Naive thymus-derived CD8-positive, alpha-beta T cell (primary cell): Measurements from ENCODE around the gene PRM3. TPM values are rescaled to one million over a fixed set of nuclear protein-coding genes. Genes with fewer than 3 reads are reported as not detected.
"Not testable (repeated sequence)": the region's sequence is repeated elsewhere in the genome, so short reads cannot be mapped to it uniquely, and the experiment has no call there.

ENCODE experiments used
- ATAC-seq, 2 donors: fragments of 150-1000 bp; cut with Tn5 transposase in 1 of 2; sonication (Bioruptor Pico), chemical (Tn5 transposase) in 1 of 2; 1 replicate in 1 of 2; 2 replicates in 1 of 2; pipeline ENCODE4 v1.10.0; 2021; ENCODE audit warnings: mild to moderate bottlenecking in 2 of 2, moderate library complexity in 2 of 2
- POLR2A ChIA-PET: fragments of 350-600 bp; sonication (Branson Sonifier 250); formaldehyde crosslinking; loops from one replicate; lab custom pipeline; 2021; ENCODE audit warnings: antibody characterized with exemption; lab: Charles Lee
- DNase-seq, 10 donors: peaks; one replicate each; pipeline versions ENCODE4 v3.0.0 to v3.0.0-alpha.2; 2020 to 2022
- H3K27ac Mint-ChIP-seq, 10 donors: one replicate each; pipeline ENCODE4 v1.8.0; 2020 to 2022; ENCODE audit warnings: mild to moderate bottlenecking in 10 of 10, mixed read lengths in 10 of 10, moderate library complexity in 4 of 10, inconsistent platforms in 1 of 10
- H3K27me3 Mint-ChIP-seq, 5 donors: one replicate each; pipeline ENCODE4 v1.8.0; 2021 to 2022; ENCODE audit warnings: mixed read lengths in 5 of 5
- H3K36me3 Mint-ChIP-seq, 3 donors: one replicate each; pipeline ENCODE4 v1.8.0; 2020 to 2022; ENCODE audit warnings: mixed read lengths in 3 of 3, mild to moderate bottlenecking in 2 of 3, inconsistent platforms in 1 of 3
- H3K4me1 Mint-ChIP-seq, 4 donors: one replicate each; pipeline ENCODE4 v1.8.0; 2021 to 2022; ENCODE audit warnings: mixed read lengths in 4 of 4
- H3K4me3 Mint-ChIP-seq, 10 donors: one replicate each; pipeline ENCODE4 v1.8.0; 2020 to 2022; ENCODE audit warnings: mild to moderate bottlenecking in 10 of 10, mixed read lengths in 10 of 10, moderate library complexity in 6 of 10, inconsistent platforms in 1 of 10
- H3K9me3 Mint-ChIP-seq, 9 donors: one replicate each; pipeline ENCODE4 v1.8.0; 2020 to 2022; ENCODE audit warnings: mixed read lengths in 9 of 9, mild to moderate bottlenecking in 3 of 9, inconsistent platforms in 1 of 9, moderate library complexity in 1 of 9
- polyA plus RNA-seq, 3 donors: library from polyadenylated mRNA; unstranded; fragments of 300-500 nt; fragmentation: Illumina TruSeq; gene quantifications; one replicate each; pipeline ENCODE4 v1.2.3, GENCODE V29; 2021
- total RNA-seq, 8 experiments: library from RNA in 2 of 8; stranded (reverse) in 2 of 8; gene quantifications; one replicate each; pipeline ENCODE4 v1.2.3 and lab custom pipeline; 2021 to 2026

PRM3 gene
- total and polyA plus RNA-seq, 5 experiments from 2014 or later, result not detected

DNA sequence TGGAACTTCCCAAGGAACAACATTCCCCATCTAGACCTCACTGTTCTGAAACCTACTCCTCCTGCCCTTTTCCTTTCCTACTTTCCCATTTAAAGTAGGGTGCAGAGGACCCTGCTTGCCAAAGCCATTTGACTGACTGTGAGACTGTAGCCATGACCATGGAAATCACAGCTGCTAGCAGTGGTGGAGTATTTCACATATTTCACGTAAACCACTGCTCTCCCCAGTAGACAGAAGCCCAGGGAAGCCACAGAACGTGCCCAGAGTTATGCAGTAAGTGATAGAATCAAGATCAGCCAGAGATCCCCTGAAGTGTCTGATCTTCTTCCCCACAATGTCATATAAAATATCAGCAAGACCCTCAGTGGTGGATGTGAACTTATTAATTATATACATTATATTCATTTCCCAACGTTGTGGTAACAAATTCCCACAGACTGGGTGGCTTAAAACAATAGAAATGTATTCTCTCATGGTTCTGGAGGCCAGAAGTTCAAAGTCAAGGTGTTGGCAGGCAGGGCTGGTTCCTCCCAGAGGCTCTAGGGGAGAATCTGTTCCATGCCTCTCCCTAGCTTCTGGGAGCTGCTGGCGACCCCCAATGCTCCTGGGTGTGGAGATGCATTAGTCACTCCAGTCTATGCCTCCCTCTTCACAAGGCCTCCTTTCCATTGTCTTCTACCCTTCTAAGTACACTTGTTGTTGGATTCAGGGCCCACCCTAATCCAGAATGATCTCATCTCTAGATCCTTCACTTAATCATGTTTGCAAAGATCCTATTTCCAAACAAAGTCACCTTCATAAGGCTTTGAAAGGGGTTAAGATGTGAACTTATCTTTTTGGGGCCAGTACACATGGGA, 28.4 kb upstream of the PRM3 start:
- POLR2A ChIA-PET, result interaction anchor here (1.3 kb wide), 1 partner anchor 12 kb away, joined by 3 read pairs; no protein-coding TSS in a partner anchor
- DNase-seq, result no peak
- H3K9me3 Mint-ChIP-seq, result no peaks in the 10 kb centered on the region
- H3K27me3 Mint-ChIP-seq, result peaks cover 0 to 2% (median 0%) of the 10 kb centered on the region in 5 donors
- no peak overlapping the region for H3K4me3 Mint-ChIP-seq
- ATAC-seq, result no peak
- H3K36me3 Mint-ChIP-seq, result no peaks in the 10 kb centered on the region
- H3K27ac Mint-ChIP-seq, result peak overlapping the region in 5 of 10 donors; percentile 10 to 73 (median 50)
- peaks cover 12 to 42% (median 26%) of the 10 kb centered on the region in 4 donors for H3K4me1 Mint-ChIP-seq

DNA sequence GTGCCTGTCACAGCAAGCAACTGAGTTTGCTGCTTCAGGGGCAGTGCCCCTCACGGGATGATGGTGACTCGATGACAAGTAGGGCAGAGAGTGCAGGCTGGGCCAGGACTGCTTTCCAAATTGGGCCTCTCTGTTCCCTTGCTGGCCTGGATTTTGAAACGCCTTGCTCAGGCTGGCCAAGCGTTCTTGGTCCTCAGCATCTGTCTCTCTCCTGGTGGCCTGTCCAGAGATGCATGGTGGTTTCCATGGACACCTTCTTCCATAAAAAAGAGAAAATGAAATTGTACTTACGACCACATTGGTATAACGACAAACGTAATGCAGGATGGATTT, 27.1 kb upstream of the PRM3 start:
- no peaks in the 10 kb centered on the region for H3K36me3 Mint-ChIP-seq
- no peak for ATAC-seq
- peaks cover 0 to 2% (median 0%) of the 10 kb centered on the region in 5 donors for H3K27me3 Mint-ChIP-seq
- H3K4me1 Mint-ChIP-seq, result peaks cover 14 to 46% (median 31%) of the 10 kb centered on the region in 4 donors
- no peak overlapping the region for H3K4me3 Mint-ChIP-seq
- H3K27ac Mint-ChIP-seq, result no peak overlapping the region
- POLR2A ChIA-PET, result interaction anchor here (0.7 kb wide), 1 partner anchor 8 kb away, joined by 4 read pairs; no protein-coding TSS in a partner anchor
- no peaks in the 10 kb centered on the region for H3K9me3 Mint-ChIP-seq
- DNase-seq, result no peak

DNA sequence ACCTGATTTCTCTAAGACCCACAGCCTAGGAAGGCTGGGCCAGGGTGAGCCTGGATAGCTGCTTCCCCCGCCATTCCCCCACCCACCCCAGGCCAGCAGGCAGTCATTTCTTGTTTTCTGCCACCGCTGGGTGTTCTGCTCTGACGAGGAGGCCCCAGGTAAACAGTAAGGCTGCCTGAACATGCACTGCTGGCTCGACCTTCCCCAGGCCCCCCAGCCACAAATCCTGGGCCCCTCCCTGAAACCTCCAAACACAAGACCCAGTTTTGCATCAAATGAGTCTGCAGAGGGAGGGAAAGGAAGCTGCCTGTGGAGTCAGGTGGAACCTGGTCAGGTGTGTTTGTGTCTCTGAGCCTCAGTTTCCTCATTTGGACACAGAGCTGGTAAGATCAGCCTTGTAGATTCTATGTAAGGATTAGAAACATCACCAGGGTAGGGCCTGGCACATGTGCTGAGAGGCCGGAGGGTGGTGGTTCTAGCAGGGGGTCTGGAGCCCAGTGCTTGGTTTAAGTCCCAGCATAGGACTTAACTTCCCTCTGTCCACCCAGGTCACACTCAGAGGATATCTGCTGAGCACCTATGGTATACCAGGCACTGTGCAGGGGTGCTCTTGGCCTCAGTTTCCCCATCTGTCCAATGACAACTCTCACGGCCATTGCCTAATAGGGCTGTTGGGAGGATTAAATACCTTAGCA, 26.6 kb upstream of the PRM3 start:
- POLR2A ChIA-PET, result interaction anchor here (0.7 to 4.1 kb wide), 4 partner anchors 8 to 44 kb away, joined by 4 to 65 read pairs (median 18); partner anchors contain the start of gene SOCS1
- peaks cover 0 to 2% (median 0%) of the 10 kb centered on the region in 5 donors for H3K27me3 Mint-ChIP-seq
- peaks cover 14 to 44% (median 31%) of the 10 kb centered on the region in 4 donors for H3K4me1 Mint-ChIP-seq
- no peak for ATAC-seq
- no peak overlapping the region for H3K4me3 Mint-ChIP-seq
- no peaks in the 10 kb centered on the region for H3K36me3 Mint-ChIP-seq
- no peak for DNase-seq
- H3K27ac Mint-ChIP-seq, result peak overlapping the region in 1 of 10 donors; percentile 57
- H3K9me3 Mint-ChIP-seq, result no peaks in the 10 kb centered on the region

DNA sequence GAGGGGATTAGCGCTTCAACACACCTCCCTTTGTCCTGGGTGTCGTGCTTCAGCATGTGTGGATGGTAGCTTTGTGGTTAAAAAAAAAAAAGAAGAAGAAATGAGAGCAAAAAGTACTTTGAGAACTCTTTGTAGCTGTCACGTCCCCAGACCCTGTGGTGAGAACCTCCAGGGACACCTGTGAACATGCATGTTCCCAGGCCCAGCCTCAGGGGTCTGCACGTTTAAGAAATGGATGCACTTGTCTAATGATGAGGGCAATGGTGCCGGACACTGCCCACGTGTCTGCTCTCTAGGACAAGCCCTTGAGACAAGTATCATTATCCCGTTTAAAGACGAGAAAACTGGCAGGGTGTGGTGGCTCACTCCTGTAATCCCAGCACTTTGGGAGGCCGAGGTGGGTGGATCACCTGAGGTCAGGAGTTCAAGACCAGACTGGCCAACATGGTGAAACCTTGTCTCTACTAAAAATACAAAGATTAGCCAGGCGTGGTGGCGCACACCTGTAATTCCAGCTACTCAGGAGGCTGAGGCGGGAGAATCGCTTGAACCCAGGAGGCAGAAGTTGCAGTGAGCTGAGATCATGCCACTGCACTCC, 25.6 kb upstream of the PRM3 start:
- H3K36me3 Mint-ChIP-seq, H3K9me3 Mint-ChIP-seq, H3K27me3 Mint-ChIP-seq: not testable (repeated sequence)
- Mint-ChIP-seq H3K4me3 (peak overlapping the region; percentile 32 to 82 (median 72)), H3K27ac (peak overlapping the region in 9 of 10 donors; percentile 44 to 93 (median 83)), H3K4me1 (peaks cover 12 to 49% (median 33%) of the 10 kb centered on the region in 4 donors)
- ATAC-seq (peak in 1 of 2 donors; percentile 14), DNase-seq (peak in 3 of 10 donors; percentile 16 to 55 (median 47))
- POLR2A ChIA-PET, result interaction anchor here (0.7 to 4.1 kb wide), 9 partner anchors 11 to 63 kb away, joined by 3 to 65 read pairs (median 13); partner anchors contain the start of genes RMI2 and SOCS1

DNA sequence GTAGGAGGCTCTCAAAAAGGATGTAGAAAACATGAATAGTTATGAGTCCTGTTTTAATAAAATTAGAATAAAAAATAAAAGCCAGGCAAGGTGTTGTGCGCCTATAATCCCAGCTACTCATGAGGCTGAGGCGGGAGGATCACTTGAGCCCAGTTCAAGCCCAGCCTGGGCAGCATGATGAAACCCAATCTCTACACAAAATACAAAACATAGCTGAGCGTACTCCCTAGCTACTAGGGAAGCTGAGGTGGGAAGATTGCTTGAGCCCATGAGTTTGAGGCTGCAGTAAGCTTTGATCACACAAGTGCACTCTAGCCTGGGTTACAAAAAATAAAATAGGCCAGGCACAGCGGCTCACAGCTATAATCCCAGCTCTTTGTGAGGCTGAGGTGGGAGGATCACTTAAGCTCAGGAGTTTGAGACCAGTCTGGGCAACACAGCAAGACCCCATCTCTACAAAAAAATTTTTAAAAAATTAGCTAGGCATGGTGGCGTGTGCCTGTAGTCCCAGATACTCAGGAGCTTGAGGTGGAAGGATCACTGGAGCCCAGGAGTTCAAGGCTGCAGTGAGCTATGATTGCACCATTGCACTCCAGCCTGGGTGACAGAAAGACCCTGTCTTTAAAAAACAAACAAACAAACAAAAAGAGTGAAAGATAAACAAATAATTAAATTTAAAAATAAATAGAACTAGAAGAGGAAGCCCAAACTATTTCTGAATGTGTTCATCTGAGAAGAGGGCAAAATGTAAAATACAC, 24.9 kb upstream of the PRM3 start:
- ATAC-seq (no peak), DNase-seq (no peak)
- H3K9me3 Mint-ChIP-seq, result no peaks in the 10 kb centered on the region
- peak overlapping the region; percentile 67 to 86 (median 76) for H3K4me3 Mint-ChIP-seq
- H3K4me1 Mint-ChIP-seq, result peaks cover 12 to 54% (median 41%) of the 10 kb centered on the region in 4 donors
- peaks cover 0 to 2% (median 0%) of the 10 kb centered on the region in 5 donors for H3K27me3 Mint-ChIP-seq
- POLR2A ChIA-PET, result interaction anchor here (0.7 to 4.1 kb wide), 13 partner anchors 12 to 73 kb away, joined by 3 to 65 read pairs (median 8); partner anchors contain the start of genes RMI2 and SOCS1
- no peaks in the 10 kb centered on the region for H3K36me3 Mint-ChIP-seq
- peak overlapping the region; percentile 61 to 93 (median 84) for H3K27ac Mint-ChIP-seq

DNA sequence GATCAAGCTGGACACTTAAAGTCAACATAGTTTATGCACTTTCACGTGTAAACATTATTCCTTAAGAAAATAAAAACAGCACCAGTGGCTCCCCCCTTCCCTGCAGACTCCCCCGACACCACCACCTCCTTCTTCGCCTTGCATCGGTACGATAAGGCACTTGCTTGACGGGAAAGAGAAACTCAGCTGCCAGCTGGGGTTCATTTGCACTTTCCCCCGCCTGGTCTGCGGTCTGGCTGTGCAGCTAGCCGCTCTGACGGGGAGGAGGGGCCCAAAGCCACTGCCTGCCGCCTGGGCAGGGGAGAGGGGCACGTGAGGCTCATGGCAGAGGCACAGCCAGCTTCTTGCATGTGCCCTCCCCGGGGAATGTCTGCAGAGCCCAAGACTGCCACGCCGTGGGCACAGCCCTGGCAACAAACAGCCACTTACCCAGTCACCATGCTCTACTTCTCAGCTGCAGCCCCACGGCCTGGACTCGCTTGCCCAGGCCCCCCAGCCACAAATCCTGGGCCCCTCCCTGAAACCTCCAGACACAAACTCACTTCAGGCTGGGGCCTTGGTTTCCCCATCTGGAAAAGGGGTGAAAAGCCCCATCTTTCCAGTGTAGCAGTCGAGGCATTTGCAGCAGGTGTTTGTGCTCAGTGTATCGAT, 24.2 kb upstream of the PRM3 start:
- H3K9me3 Mint-ChIP-seq, result no peaks in the 10 kb centered on the region
- H3K36me3 Mint-ChIP-seq, result no peaks in the 10 kb centered on the region
- H3K27ac Mint-ChIP-seq, result peak overlapping the region in 9 of 10 donors; percentile 65 to 92 (median 84)
- peaks cover 14 to 58% (median 47%) of the 10 kb centered on the region in 4 donors for H3K4me1 Mint-ChIP-seq
- DNase-seq, result peak; percentile 31 to 84 (median 70)
- peaks cover 0 to 3% (median 2%) of the 10 kb centered on the region in 5 donors for H3K27me3 Mint-ChIP-seq
- H3K4me3 Mint-ChIP-seq, result peak overlapping the region; percentile 66 to 86 (median 76)
- ATAC-seq, result peak; percentile 91 to 96
- POLR2A ChIA-PET, result interaction anchor here (0.9 to 4.1 kb wide), 12 partner anchors 13 to 72 kb away, joined by 3 to 65 read pairs (median 8); partner anchors contain the start of genes RMI2 and SOCS1

GRCh38 chr16:11296706-11297491, 23.5 kb upstream of the PRM3 start:
- Mint-ChIP-seq H3K4me3 (peak overlapping the region; percentile 66 to 86 (median 76)), H3K9me3 (no peaks in the 10 kb centered on the region), H3K27ac (peak overlapping the region in 9 of 10 donors; percentile 65 to 92 (median 84)), H3K27me3 (peaks cover 0 to 3% (median 2%) of the 10 kb centered on the region in 5 donors), H3K36me3 (no peaks in the 10 kb centered on the region), H3K4me1 (peaks cover 14 to 61% (median 47%) of the 10 kb centered on the region in 4 donors)
- POLR2A ChIA-PET, result interaction anchor here (1.2 to 4.1 kb wide), 10 partner anchors 13 to 72 kb away, joined by 4 to 65 read pairs (median 10); partner anchors contain the start of genes RMI2 and SOCS1
- DNase-seq (no peak), ATAC-seq (peak; percentile 5 to 11)

GRCh38 chr16:11296351-11296705, 22.9 kb upstream of the PRM3 start:
- Mint-ChIP-seq H3K27me3 (peaks cover 0 to 4% (median 2%) of the 10 kb centered on the region in 5 donors), H3K27ac (peak overlapping the region in 6 of 10 donors; percentile 39 to 88 (median 74)), H3K9me3 (no peaks in the 10 kb centered on the region), H3K4me1 (peaks cover 14 to 61% (median 46%) of the 10 kb centered on the region in 4 donors), H3K36me3 (no peaks in the 10 kb centered on the region), H3K4me3 (peak overlapping the region in 3 of 10 donors; percentile 74 to 77 (median 77))
- ATAC-seq (no peak), DNase-seq (no peak)
- POLR2A ChIA-PET, result interaction anchor here (2.1 to 4.1 kb wide), 5 partner anchors 14 to 58 kb away, joined by 4 to 65 read pairs (median 27); partner anchors contain the start of gene SOCS1

DNA sequence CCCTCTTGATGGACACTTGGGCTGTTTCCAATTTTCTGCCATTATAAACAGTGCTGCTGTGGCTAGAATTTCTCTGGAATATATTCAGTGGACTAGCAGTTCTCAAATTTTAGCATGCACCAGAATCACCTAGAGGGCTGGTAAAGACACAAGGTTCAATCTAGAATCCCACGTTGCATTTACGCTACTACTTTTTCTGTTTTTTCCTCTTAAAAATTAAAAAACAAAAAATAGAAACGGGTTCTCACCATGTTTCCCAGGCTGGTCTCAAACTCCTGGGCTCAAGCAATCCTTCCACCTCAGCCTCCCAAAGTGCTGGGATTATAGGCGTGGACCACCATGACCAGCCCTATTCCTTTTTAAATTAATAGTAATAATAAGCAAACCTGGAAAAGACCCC, 22.2 kb upstream of the PRM3 start:
- peaks cover 0 to 6% (median 2%) of the 10 kb centered on the region in 5 donors for H3K27me3 Mint-ChIP-seq
- DNase-seq (no peak), ATAC-seq (no peak)
- no peaks in the 10 kb centered on the region for H3K36me3 Mint-ChIP-seq
- peak overlapping the region in 1 of 10 donors; percentile 19 for H3K27ac Mint-ChIP-seq
- POLR2A ChIA-PET, result interaction anchor here (2.3 kb wide), 1 partner anchor 40 kb away, joined by 12 read pairs; the partner anchor contains the start of gene SOCS1
- H3K4me1 Mint-ChIP-seq, result peaks cover 14 to 61% (median 46%) of the 10 kb centered on the region in 4 donors
- no peaks in the 10 kb centered on the region for H3K9me3 Mint-ChIP-seq
- H3K4me3 Mint-ChIP-seq, result no peak overlapping the region

- no peak for ATAC-seq
- Mint-ChIP-seq H3K4me1 (peaks cover 13 to 32% (median 25%) of the 10 kb centered on the region in 4 donors), H3K9me3 (no peaks in the 10 kb centered on the region), H3K4me3 (no peak overlapping the region), H3K27me3 (peaks cover 0 to 8% (median 2%) of the 10 kb centered on the region in 5 donors), H3K27ac (no peak overlapping the region), H3K36me3 (no peaks in the 10 kb centered on the region)
- POLR2A ChIA-PET, result interaction anchor here (0.6 to 1.2 kb wide), 3 partner anchors 8 to 20 kb away, joined by 3 read pairs; no protein-coding TSS in a partner anchor
- no peak for DNase-seq
These were observed 18.8 kb upstream of the PRM3 start for GRCh38 chr16:11292076-11292748.
